Measurements from ENCODE around the gene NFIC.

DNA sequence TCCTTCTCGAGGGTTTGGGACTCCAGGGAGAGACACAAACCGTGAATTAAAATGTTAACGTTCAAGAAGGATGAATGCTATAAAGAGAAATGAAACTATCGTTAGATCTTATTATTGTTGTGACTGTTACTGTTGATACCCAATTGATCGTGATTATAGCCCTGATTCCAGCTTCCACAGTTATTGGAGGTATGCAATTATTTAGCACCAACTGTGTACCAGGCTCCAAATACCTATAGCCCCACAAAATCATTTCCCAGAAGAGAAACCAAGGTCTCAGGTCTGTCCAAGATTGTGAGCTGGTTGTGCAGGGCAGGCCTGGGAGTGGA is 30.1 kb upstream of the NFIC start:
- TF ChIP-seq JUNB (IDR thresholded peaks at IDR 0.05) (no peak), SREBF1 (IDR thresholded peaks at IDR 0.05; ENCODE audit: low read length) (no peak), MTA2 (IDR thresholded peaks at IDR 0.05; ENCODE audit: low read depth) (no peak), CREB1 (IDR thresholded peaks at IDR 0.05; ENCODE audit: low read depth) (no peak), NFIC (IDR thresholded peaks at IDR 0.05; ENCODE audit: low read depth, low read length) (no peak), POLR2AphosphoS2 (IDR thresholded peaks at IDR 0.05; ENCODE audit: low read depth, low read length) (no peak), HDAC2 (IDR thresholded peaks at IDR 0.05) (no peak), ESRRA (IDR thresholded peaks at IDR 0.05; ENCODE audit: low read length) (no peak), TCF3 (IDR thresholded peaks at IDR 0.05; ENCODE audit: borderline replicate concordance, insufficient read depth, low read depth, low read length) (no peak)
- TF ChIP-seq, protein P1, sequence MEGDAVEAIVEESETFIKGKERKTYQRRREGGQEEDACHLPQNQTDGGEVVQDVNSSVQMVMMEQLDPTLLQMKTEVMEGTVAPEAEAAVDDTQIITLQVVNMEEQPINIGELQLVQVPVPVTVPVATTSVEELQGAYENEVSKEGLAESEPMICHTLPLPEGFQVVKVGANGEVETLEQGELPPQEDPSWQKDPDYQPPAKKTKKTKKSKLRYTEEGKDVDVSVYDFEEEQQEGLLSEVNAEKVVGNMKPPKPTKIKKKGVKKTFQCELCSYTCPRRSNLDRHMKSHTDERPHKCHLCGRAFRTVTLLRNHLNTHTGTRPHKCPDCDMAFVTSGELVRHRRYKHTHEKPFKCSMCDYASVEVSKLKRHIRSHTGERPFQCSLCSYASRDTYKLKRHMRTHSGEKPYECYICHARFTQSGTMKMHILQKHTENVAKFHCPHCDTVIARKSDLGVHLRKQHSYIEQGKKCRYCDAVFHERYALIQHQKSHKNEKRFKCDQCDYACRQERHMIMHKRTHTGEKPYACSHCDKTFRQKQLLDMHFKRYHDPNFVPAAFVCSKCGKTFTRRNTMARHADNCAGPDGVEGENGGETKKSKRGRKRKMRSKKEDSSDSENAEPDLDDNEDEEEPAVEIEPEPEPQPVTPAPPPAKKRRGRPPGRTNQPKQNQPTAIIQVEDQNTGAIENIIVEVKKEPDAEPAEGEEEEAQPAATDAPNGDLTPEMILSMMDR (IDR thresholded peaks at IDR 0.05 in 2 of 3, conservative IDR thresholded peaks at IDR 0.05 in 1 of 3; ENCODE audit: control insufficient read depth in 2 of 3, extremely low read depth in 1 of 3, insufficient read depth in 1 of 3, low read depth in 3 of 3, low read length in 3 of 3): no peak
- TF ChIP-seq, protein P2, sequence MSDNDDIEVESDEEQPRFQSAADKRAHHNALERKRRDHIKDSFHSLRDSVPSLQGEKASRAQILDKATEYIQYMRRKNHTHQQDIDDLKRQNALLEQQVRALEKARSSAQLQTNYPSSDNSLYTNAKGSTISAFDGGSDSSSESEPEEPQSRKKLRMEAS (IDR thresholded peaks at IDR 0.05; ENCODE audit: low read depth, low read length): no peak
- TF ChIP-seq, protein P3, sequence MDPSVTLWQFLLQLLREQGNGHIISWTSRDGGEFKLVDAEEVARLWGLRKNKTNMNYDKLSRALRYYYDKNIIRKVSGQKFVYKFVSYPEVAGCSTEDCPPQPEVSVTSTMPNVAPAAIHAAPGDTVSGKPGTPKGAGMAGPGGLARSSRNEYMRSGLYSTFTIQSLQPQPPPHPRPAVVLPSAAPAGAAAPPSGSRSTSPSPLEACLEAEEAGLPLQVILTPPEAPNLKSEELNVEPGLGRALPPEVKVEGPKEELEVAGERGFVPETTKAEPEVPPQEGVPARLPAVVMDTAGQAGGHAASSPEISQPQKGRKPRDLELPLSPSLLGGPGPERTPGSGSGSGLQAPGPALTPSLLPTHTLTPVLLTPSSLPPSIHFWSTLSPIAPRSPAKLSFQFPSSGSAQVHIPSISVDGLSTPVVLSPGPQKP (IDR thresholded peaks at IDR 0.05; ENCODE audit: low read depth, low read length): no peak
- TF ChIP-seq, protein P4, sequence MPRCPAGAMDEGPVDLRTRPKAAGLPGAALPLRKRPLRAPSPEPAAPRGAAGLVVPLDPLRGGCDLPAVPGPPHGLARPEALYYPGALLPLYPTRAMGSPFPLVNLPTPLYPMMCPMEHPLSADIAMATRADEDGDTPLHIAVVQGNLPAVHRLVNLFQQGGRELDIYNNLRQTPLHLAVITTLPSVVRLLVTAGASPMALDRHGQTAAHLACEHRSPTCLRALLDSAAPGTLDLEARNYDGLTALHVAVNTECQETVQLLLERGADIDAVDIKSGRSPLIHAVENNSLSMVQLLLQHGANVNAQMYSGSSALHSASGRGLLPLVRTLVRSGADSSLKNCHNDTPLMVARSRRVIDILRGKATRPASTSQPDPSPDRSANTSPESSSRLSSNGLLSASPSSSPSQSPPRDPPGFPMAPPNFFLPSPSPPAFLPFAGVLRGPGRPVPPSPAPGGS (IDR thresholded peaks at IDR 0.05; ENCODE audit: borderline replicate concordance, insufficient read depth, low read depth, low read length, poor library complexity, severe bottlenecking): no peak
